Measurements from ENCODE around the gene HYAL4.
"Not testable (repeated sequence)": the region's sequence is repeated elsewhere in the genome, so short reads cannot be mapped to it uniquely, and the experiment has no call there.

GRCh38 chr7:123844142-123844541, 827 bp upstream of the HYAL4 start:
- TF ChIP-seq CTCF (IDR thresholded peaks at IDR 0.05); ZFX (IDR thresholded peaks at IDR 0.05; ENCODE audit: borderline replicate concordance): not testable (repeated sequence)
